ENCODE results near the gene CASP8. TPM values are rescaled to one million over a fixed set of nuclear protein-coding genes. Genes with fewer than 3 reads are reported as not detected.
"Not testable (repeated sequence)": the region's sequence is repeated elsewhere in the genome, so short reads cannot be mapped to it uniquely, and the experiment has no call there.

The CASP8 gene
- polyA plus RNA-seq, 1 donor from 2014 or later: not detected

DNA sequence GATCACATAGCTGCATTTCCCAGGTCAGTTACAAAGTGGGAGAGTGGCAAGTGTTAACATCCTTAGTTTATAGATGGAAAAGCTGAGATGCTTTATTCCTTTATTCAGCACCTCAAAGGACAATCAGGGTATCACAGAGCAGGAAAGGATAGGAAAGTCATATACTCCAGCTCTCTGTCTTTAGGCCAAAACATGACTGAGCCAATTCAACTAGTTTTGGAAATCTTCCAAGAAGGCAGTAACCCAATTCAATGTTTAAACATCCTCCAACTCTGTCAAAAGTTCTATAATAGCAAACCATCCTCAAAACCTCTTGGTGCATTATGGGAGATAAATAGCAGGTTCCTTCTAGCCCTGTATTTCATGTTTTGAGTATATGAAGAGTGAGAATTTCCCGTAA, 25.2 kb downstream of the CASP8 start:
- no peak overlapping the region for H3K9ac ChIP-seq (ENCODE audit: low read length)

GRCh38 chr2:201290457-201291148, 30.3 kb downstream of the CASP8 start:
- H2AFZ ChIP-seq (ENCODE audit: low read depth, low read length); H3K79me2 ChIP-seq (replicated peaks; ENCODE audit: insufficient read depth, low read length); H3K9me3 ChIP-seq (ENCODE audit: low read length); H3K4me3 ChIP-seq (ENCODE audit: low read length); H3K4me2 ChIP-seq (ENCODE audit: low read length); H3K36me3 ChIP-seq (ENCODE audit: insufficient read depth, low read length); H3K27me3 ChIP-seq (ENCODE audit: insufficient read depth, low read depth, low read length); H3K27ac ChIP-seq (ENCODE audit: low read length); H3K9me2 ChIP-seq (ENCODE audit: insufficient read depth, low read length); H4K20me1 ChIP-seq (ENCODE audit: insufficient read depth); H3K9ac ChIP-seq (ENCODE audit: low read length); H3F3A ChIP-seq (ENCODE audit: insufficient read depth, low read length, poor library complexity, severe bottlenecking): not testable (repeated sequence)

More for the DNA sequence above, 25.2 kb downstream of the CASP8 start:
- Histone ChIP-seq H3K27me3 (ENCODE audit: insufficient read depth, low read depth, low read length) (no peaks in the 10 kb centered on the region), H3K36me3 (ENCODE audit: insufficient read depth, low read length) (no peaks in the 10 kb centered on the region), H3K9me2 (ENCODE audit: insufficient read depth, low read length) (no peaks in the 10 kb centered on the region), H3K4me3 (ENCODE audit: low read length) (no peak overlapping the region), H3K4me2 (ENCODE audit: low read length) (no peak overlapping the region), H3F3A (ENCODE audit: insufficient read depth, low read length, poor library complexity, severe bottlenecking) (no peaks in the 10 kb centered on the region), H3K79me2 (replicated peaks; ENCODE audit: insufficient read depth, low read length) (no peaks in the 10 kb centered on the region), H3K9me3 (ENCODE audit: low read length) (no peaks in the 10 kb centered on the region), H3K27ac (ENCODE audit: low read length) (no peak overlapping the region), H4K20me1 (ENCODE audit: insufficient read depth) (no peaks in the 10 kb centered on the region), H2AFZ (ENCODE audit: low read depth, low read length) (no peak overlapping the region)
- TF ChIP-seq MXI1 (conservative IDR thresholded peaks at IDR 0.05; ENCODE audit: poor library complexity, severe bottlenecking) (no peak), TAF1 (IDR thresholded peaks at IDR 0.05; ENCODE audit: low read depth) (no peak)

DNA sequence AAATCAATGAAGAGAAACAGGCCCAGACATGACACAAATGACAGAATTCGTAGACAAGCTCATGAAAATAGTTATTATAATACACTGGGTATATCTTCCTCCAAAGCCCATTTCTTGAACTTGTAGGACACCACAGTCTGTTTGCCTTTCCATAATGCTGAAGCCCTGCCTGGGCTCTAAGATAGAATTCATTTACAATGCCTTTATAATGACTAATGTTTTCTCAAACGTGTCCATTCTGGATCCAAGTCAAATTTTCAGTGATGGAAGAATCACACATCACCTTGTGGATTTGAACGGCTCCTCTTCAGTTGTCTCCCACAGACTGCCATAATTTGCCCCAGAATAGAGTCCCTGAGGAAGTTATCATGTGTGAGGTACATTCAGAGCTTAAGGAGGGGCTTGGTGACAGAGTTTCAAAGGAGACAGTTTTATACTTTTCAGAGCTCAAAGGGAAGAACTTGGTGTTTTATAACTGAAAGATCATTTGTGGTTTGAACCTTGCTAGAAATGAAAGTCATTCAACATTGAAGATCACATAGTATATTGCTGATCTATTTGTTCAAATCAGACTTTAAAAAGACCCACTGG, 38.2 kb downstream of the CASP8 start:
- no peak overlapping the region for H3K9ac ChIP-seq (ENCODE audit: low read length)
- no peaks in the 10 kb centered on the region for H3F3A ChIP-seq (ENCODE audit: insufficient read depth, low read length, poor library complexity, severe bottlenecking)
- no peaks in the 10 kb centered on the region for H3K9me3 ChIP-seq (ENCODE audit: low read length)
- no peaks in the 10 kb centered on the region for H3K36me3 ChIP-seq (ENCODE audit: insufficient read depth, low read length)
- no peaks in the 10 kb centered on the region for H4K20me1 ChIP-seq (ENCODE audit: insufficient read depth)
- H3K79me2 ChIP-seq (replicated peaks; ENCODE audit: insufficient read depth, low read length): no peaks in the 10 kb centered on the region
- H3K9me2 ChIP-seq (ENCODE audit: insufficient read depth, low read length): no peaks in the 10 kb centered on the region
- H3K4me2 ChIP-seq (ENCODE audit: low read length): no peak overlapping the region
- no peak overlapping the region for H3K4me3 ChIP-seq (ENCODE audit: low read length)
- no peak overlapping the region for H2AFZ ChIP-seq (ENCODE audit: low read depth, low read length)
- H3K27ac ChIP-seq (ENCODE audit: low read length): no peak overlapping the region
- no peaks in the 10 kb centered on the region for H3K27me3 ChIP-seq (ENCODE audit: insufficient read depth, low read depth, low read length)
- TF ChIP-seq EP300 (conservative IDR thresholded peaks at IDR 0.05; ENCODE audit: poor library complexity, severe bottlenecking) (no peak), MXI1 (conservative IDR thresholded peaks at IDR 0.05; ENCODE audit: poor library complexity, severe bottlenecking) (no peak), CTCF (IDR thresholded peaks at IDR 0.05; ENCODE audit: poor library complexity, severe bottlenecking) (no peak), POLR2AphosphoS5 (IDR thresholded peaks at IDR 0.05) (no peak), SMC3 (conservative IDR thresholded peaks at IDR 0.05; ENCODE audit: poor library complexity) (no peak)
- TF ChIP-seq, protein P1, sequence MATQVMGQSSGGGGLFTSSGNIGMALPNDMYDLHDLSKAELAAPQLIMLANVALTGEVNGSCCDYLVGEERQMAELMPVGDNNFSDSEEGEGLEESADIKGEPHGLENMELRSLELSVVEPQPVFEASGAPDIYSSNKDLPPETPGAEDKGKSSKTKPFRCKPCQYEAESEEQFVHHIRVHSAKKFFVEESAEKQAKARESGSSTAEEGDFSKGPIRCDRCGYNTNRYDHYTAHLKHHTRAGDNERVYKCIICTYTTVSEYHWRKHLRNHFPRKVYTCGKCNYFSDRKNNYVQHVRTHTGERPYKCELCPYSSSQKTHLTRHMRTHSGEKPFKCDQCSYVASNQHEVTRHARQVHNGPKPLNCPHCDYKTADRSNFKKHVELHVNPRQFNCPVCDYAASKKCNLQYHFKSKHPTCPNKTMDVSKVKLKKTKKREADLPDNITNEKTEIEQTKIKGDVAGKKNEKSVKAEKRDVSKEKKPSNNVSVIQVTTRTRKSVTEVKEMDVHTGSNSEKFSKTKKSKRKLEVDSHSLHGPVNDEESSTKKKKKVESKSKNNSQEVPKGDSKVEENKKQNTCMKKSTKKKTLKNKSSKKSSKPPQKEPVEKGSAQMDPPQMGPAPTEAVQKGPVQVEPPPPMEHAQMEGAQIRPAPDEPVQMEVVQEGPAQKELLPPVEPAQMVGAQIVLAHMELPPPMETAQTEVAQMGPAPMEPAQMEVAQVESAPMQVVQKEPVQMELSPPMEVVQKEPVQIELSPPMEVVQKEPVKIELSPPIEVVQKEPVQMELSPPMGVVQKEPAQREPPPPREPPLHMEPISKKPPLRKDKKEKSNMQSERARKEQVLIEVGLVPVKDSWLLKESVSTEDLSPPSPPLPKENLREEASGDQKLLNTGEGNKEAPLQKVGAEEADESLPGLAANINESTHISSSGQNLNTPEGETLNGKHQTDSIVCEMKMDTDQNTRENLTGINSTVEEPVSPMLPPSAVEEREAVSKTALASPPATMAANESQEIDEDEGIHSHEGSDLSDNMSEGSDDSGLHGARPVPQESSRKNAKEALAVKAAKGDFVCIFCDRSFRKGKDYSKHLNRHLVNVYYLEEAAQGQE (IDR thresholded peaks at IDR 0.05; ENCODE audit: borderline replicate concordance): no peak

- H3K4me2 ChIP-seq (ENCODE audit: low read length); H3K27ac ChIP-seq (ENCODE audit: low read length); H2AFZ ChIP-seq (ENCODE audit: low read depth, low read length); H3K79me2 ChIP-seq (replicated peaks; ENCODE audit: insufficient read depth, low read length); H3K9ac ChIP-seq (ENCODE audit: low read length); H3K27me3 ChIP-seq (ENCODE audit: insufficient read depth, low read depth, low read length); H4K20me1 ChIP-seq (ENCODE audit: insufficient read depth); H3K9me3 ChIP-seq (ENCODE audit: low read length); H3F3A ChIP-seq (ENCODE audit: insufficient read depth, low read length, poor library complexity, severe bottlenecking); H3K9me2 ChIP-seq (ENCODE audit: insufficient read depth, low read length); H3K36me3 ChIP-seq (ENCODE audit: insufficient read depth, low read length); H3K4me3 ChIP-seq (ENCODE audit: low read length): not testable (repeated sequence)
Observed at GRCh38 chr2:201299929-201300328, 39.6 kb downstream of the CASP8 start.

Measured in neural cell (in vitro differentiated cells).